ENCODE measurements around the gene MAPK6.
"Not testable (repeated sequence)": the region's sequence is repeated elsewhere in the genome, so short reads cannot be mapped to it uniquely, and the experiment has no call there.

The MAPK6 gene

DNA sequence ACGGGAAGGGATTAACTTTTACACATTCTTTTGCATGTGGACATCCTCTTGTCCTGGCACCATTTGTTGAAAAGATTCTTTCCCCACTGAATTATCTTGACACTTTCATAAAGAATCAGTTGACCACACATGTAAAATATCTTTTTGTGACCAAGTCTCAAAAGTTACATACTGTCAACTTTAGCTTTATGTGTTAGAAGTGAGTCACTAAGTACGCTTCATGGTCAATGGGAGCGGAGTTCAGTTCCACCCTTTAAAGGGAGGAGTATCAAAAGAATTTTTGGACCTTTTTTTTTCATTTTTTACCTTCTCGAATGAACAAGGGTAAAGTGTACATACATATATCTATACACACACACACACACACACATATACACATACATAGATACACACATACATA, 35.4 kb downstream of the MAPK6 start:
- H3K4me1 ChIP-seq (ENCODE audit: control insufficient read depth in 1 of 2, insufficient read depth in 1 of 2, low read depth in 1 of 2, low read length in 1 of 2): peaks cover 0 to 5% of the 10 kb centered on the region in 2 experiments
- H3K9me3 ChIP-seq: no peaks in the 10 kb centered on the region
- H3K4me3 ChIP-seq (ENCODE audit: low read depth in 1 of 2, low read length in 1 of 2): no peak overlapping the region
- H3K27ac ChIP-seq: no peak overlapping the region
- H3K27me3 ChIP-seq: no peaks in the 10 kb centered on the region
- no peak for TF ChIP-seq CTCF (IDR thresholded peaks at IDR 0.05)
- peaks cover 15% of the 10 kb centered on the region for H3K36me3 ChIP-seq

DNA sequence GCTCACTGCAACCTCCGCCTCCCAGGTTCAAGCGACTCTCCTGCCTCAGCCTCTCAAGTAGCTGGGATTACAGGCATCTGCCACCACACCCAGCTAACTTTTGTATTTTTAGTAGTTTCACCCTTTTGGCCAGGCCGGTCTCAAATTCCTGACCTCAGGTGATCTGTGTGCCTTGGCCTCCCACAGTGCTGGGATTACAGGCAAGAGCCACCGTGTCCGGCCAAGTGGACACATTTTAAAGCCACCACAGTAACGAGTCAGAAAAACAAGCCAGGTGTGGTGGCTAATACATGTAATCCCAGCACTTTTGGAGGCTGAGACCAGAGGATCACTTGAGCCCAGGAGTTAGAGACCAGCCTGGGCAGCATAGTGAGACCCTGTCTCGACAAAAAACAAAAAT, 35.8 kb downstream of the MAPK6 start:
- not testable (repeated sequence) for H3K9me3 ChIP-seq; H3K4me1 ChIP-seq (ENCODE audit: control insufficient read depth in 1 of 2, insufficient read depth in 1 of 2, low read depth in 1 of 2, low read length in 1 of 2); H3K27ac ChIP-seq; H3K27me3 ChIP-seq; H3K4me3 ChIP-seq (ENCODE audit: low read depth in 1 of 2, low read length in 1 of 2)
- H3K36me3 ChIP-seq: peaks cover 20% of the 10 kb centered on the region

DNA sequence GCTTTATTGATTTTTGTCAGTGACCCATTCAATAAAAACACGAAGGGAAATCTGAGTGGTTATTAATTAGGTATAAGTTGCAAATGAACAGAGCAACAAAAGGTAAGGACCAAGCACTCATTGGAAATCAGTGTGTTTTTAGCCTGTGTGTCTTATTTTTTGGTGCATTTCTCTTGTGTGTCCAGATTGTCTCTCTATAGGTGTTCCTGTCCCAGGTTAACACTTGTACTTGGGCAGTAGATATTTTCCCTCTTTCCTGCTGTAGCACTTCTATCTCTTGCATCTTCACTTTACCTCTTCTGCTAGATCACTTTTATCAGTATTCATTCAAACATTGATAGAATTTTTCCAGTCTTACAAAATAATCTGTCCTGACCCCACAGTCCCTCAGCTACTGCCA, 37.0 kb downstream of the MAPK6 start:
- Histone ChIP-seq H3K9me3 (no peaks in the 10 kb centered on the region), H3K27ac (no peak overlapping the region), H3K4me3 (ENCODE audit: low read depth in 1 of 2, low read length in 1 of 2) (no peak overlapping the region), H3K36me3 (peaks cover 30% of the 10 kb centered on the region), H3K4me1 (ENCODE audit: control insufficient read depth in 1 of 2, insufficient read depth in 1 of 2, low read depth in 1 of 2, low read length in 1 of 2) (peaks cover 0 to 5% of the 10 kb centered on the region in 2 experiments), H3K27me3 (no peaks in the 10 kb centered on the region)
- no peak for TF ChIP-seq CTCF (IDR thresholded peaks at IDR 0.05)

GRCh38 chr15:52056496-52056895, 37.5 kb downstream of the MAPK6 start:
- no peak overlapping the region for H3K27ac ChIP-seq
- no peak overlapping the region for H3K4me3 ChIP-seq (ENCODE audit: low read depth in 1 of 2, low read length in 1 of 2)
- H3K9me3 ChIP-seq: no peaks in the 10 kb centered on the region
- peaks cover 0 to 5% of the 10 kb centered on the region in 2 experiments for H3K4me1 ChIP-seq (ENCODE audit: control insufficient read depth in 1 of 2, insufficient read depth in 1 of 2, low read depth in 1 of 2, low read length in 1 of 2)
- H3K36me3 ChIP-seq: peaks cover 35% of the 10 kb centered on the region
- TF ChIP-seq CTCF (IDR thresholded peaks at IDR 0.05): no peak
- no peaks in the 10 kb centered on the region for H3K27me3 ChIP-seq

DNA sequence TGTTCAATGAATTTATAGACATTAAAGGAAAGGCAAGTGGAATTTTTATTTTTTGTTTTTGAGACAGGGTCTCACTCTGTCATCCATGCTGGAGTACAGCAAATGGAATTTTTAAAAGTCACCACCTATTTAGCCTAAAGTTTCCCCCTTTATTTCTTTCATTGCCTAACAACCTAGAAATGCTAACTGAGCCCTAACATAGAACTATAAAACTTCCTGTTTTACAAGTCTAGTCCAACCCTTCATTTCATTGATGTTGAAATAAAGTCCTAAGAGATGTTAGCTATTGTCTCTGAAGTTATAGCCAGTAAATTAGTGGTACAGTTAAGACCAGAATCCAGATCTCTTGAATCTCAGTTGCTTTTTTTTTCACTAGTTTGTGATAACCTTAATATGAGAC, 39.0 kb downstream of the MAPK6 start:
- Histone ChIP-seq H3K36me3 (peaks cover 47% of the 10 kb centered on the region), H3K4me3 (ENCODE audit: low read depth in 1 of 2, low read length in 1 of 2) (no peak overlapping the region), H3K27ac (no peak overlapping the region), H3K4me1 (ENCODE audit: control insufficient read depth in 1 of 2, insufficient read depth in 1 of 2, low read depth in 1 of 2, low read length in 1 of 2) (peaks cover 0 to 5% of the 10 kb centered on the region in 2 experiments), H3K9me3 (no peaks in the 10 kb centered on the region), H3K27me3 (no peaks in the 10 kb centered on the region)
- TF ChIP-seq CTCF (IDR thresholded peaks at IDR 0.05): no peak

- Histone ChIP-seq H3K9me3 (no peaks in the 10 kb centered on the region), H3K27me3 (no peaks in the 10 kb centered on the region), H3K4me1 (ENCODE audit: control insufficient read depth in 1 of 2, insufficient read depth in 1 of 2, low read depth in 1 of 2, low read length in 1 of 2) (peaks cover 0 to 5% of the 10 kb centered on the region in 2 experiments), H3K27ac (no peak overlapping the region), H3K4me3 (ENCODE audit: low read depth in 1 of 2, low read length in 1 of 2) (no peak overlapping the region), H3K36me3 (peaks cover 63% of the 10 kb centered on the region)
- no peak for TF ChIP-seq CTCF (IDR thresholded peaks at IDR 0.05)
Observed at GRCh38 chr15:52060501-52060900, 41.5 kb downstream of the MAPK6 start.

Data from neutrophil (primary cell).